ENCODE data around the gene SLC4A2.
"Not testable (repeated sequence)": the region's sequence is repeated elsewhere in the genome, so short reads cannot be mapped to it uniquely, and the experiment has no call there.

Gene SLC4A2

GRCh38 chr7:151025924-151026671 is 33.3 kb upstream of the SLC4A2 start:
- DNase-seq (ENCODE audit: low spot score) = no peak

- not testable (repeated sequence) for DNase-seq (ENCODE audit: low spot score)
Measured at GRCh38 chr7:151026771-151027727, 32.3 kb upstream of the SLC4A2 start.

- not testable (repeated sequence) for DNase-seq (ENCODE audit: low spot score)
Measured at GRCh38 chr7:151027728-151028130, 31.7 kb upstream of the SLC4A2 start.

GRCh38 chr7:151028131-151028947 is 31.1 kb upstream of the SLC4A2 start, which contains the start of gene ABCB8:
Gene ABCB8, plus strand, starts transcription at chr7:151028450. Its CDS starts 66 bp downstream, at chr7:151028516.
- peak; percentile 98 for DNase-seq (ENCODE audit: low spot score)

- DNase-seq (ENCODE audit: low spot score) = no peak
Measured at GRCh38 chr7:151028948-151029501, 30.4 kb upstream of the SLC4A2 start.

- no peak for DNase-seq (ENCODE audit: low spot score)
Measured at GRCh38 chr7:151031011-151031410, 28.4 kb upstream of the SLC4A2 start.

- DNase-seq (ENCODE audit: low spot score) = no peak
Measured at GRCh38 chr7:151032936-151033863, 26.2 kb upstream of the SLC4A2 start.

- DNase-seq (ENCODE audit: low spot score) = no peak
Measured at GRCh38 chr7:151033864-151034249, 25.5 kb upstream of the SLC4A2 start.

- no peak for DNase-seq (ENCODE audit: low spot score)
Measured at GRCh38 chr7:151034312-151035025, 24.9 kb upstream of the SLC4A2 start.

GRCh38 chr7:151035026-151035717 is 24.2 kb upstream of the SLC4A2 start:
- DNase-seq (ENCODE audit: low spot score) = no peak

- no peak for DNase-seq (ENCODE audit: low spot score)
Measured at GRCh38 chr7:151035902-151036301, 23.5 kb upstream of the SLC4A2 start.

GRCh38 chr7:151038951-151039849 is 20.2 kb upstream of the SLC4A2 start:
- DNase-seq (ENCODE audit: low spot score) = peak; percentile 34

- no peak for DNase-seq (ENCODE audit: low spot score)
Measured at GRCh38 chr7:151039850-151040548, 19.4 kb upstream of the SLC4A2 start.

- no peak for DNase-seq (ENCODE audit: low spot score)
Measured at GRCh38 chr7:151040616-151041375, 18.6 kb upstream of the SLC4A2 start.

GRCh38 chr7:151043449-151043848 is 15.9 kb upstream of the SLC4A2 start:
- not testable (repeated sequence) for DNase-seq (ENCODE audit: low spot score)

- DNase-seq (ENCODE audit: low spot score) = no peak
Measured at GRCh38 chr7:151043959-151044358, 15.4 kb upstream of the SLC4A2 start.

GRCh38 chr7:151045262-151045661 is 14.1 kb upstream of the SLC4A2 start:
- DNase-seq (ENCODE audit: low spot score) = no peak

Data from CD4-positive, alpha-beta T cell treated with Interleukin-6 at 100 ng/mL for 8 hours (primary cell).